SK-N-SH (cell line): ENCODE results near the gene MLLT3. TPM values are rescaled to one million over a fixed set of nuclear protein-coding genes. Genes with fewer than 3 reads are reported as not detected.

Source experiments
- CTCF ChIA-PET: fragments of 300-600, 350-600 bp; formaldehyde crosslinking; extraction: SDS; loops from one replicate; lab custom pipeline; 2021; lab: Yijun Ruan, JAX
- POLR2A ChIA-PET: fragments of 350-600 bp; sonication (Branson Sonifier 250); formaldehyde crosslinking; extraction: SDS; loops from one replicate; lab custom pipeline; 2020; ENCODE audit warnings: antibody characterized with exemption, inconsistent platforms; lab: Yijun Ruan, JAX
- DNase-seq: peaks from one replicate; pipeline ENCODE4 v3.0.0; 2012
- H2AFZ ChIP-seq: fragments of 200-600 bp; sonication (generic); 2 replicates; pipeline ENCODE4 v1.8.1; 2016; ENCODE audit warnings: antibody characterized with exemption, mild to moderate bottlenecking, low read depth
- H3F3A ChIP-seq: fragments of 200-600 bp; sonication (generic); replicated peaks from 2 replicates; pipeline ENCODE3; 2016; ENCODE audit warnings: antibody characterized with exemption, mild to moderate bottlenecking; ENCODE audit not compliant: insufficient read depth
- H3K27ac ChIP-seq, 2 experiments: fragments of 200-500 bp in 1 of 2; fragments of 200-600 bp in 1 of 2; sonication (Bioruptor generic) in 1 of 2; sonication (generic), shearing (Covaris generic) in 1 of 2; 2 replicates each; pipeline versions ENCODE4 v1.5.1 to v1.6.1; 2014 to 2016; ENCODE audit warnings: low read depth in 2 of 2, inconsistent platforms in 1 of 2, low read length in 1 of 2, mild to moderate bottlenecking in 1 of 2, mixed read lengths in 1 of 2
- H3K27me3 ChIP-seq: fragments of 200-600 bp; sonication (generic), shearing (Covaris generic); 2 replicates; pipeline ENCODE4 v1.6.1; 2016; ENCODE audit warnings: mixed run types; ENCODE audit not compliant: insufficient read depth
- H3K36me3 ChIP-seq, 2 experiments: fragments of 200-500 bp in 1 of 2; fragments of 200-600 bp in 1 of 2; sonication (Bioruptor generic) in 1 of 2; sonication (generic) in 1 of 2; replicated peaks in 1 of 2; 2 replicates each; pipeline versions ENCODE3 to v1.5.1; 2014 to 2016; ENCODE audit warnings: low read length in 1 of 2, mild to moderate bottlenecking in 1 of 2; ENCODE audit not compliant: insufficient read depth in 2 of 2, control insufficient read depth in 1 of 2
- H3K4me1 ChIP-seq, 2 experiments: fragments of 200-500 bp in 1 of 2; fragments of 200-600 bp in 1 of 2; sonication (Bioruptor generic) in 1 of 2; sonication (generic), shearing (Covaris generic) in 1 of 2; 2 replicates each; pipeline versions ENCODE4 v1.5.1 to v1.6.1; 2014 to 2016; ENCODE audit warnings: low read depth in 1 of 2, low read length in 1 of 2, mixed run types in 1 of 2; ENCODE audit not compliant: insufficient read depth in 2 of 2, control insufficient read depth in 1 of 2
- H3K4me2 ChIP-seq: fragments of 200-600 bp; sonication (generic), shearing (Covaris generic); 2 replicates; pipeline ENCODE4 v1.6.1; 2017; ENCODE audit warnings: mixed run types
- H3K4me3 ChIP-seq, 2 experiments: fragments of 200-500 bp in 1 of 2; fragments of 200-600 bp in 1 of 2; sonication (Bioruptor generic) in 1 of 2; sonication (generic), shearing (Covaris generic) in 1 of 2; 2 replicates each; pipeline versions ENCODE4 v1.5.1 to v1.8.1; 2014 to 2016; ENCODE audit warnings: low read depth in 2 of 2, inconsistent platforms in 1 of 2, low read length in 1 of 2, mild to moderate bottlenecking in 1 of 2, mixed read lengths in 1 of 2, moderate library complexity in 1 of 2
- H3K79me2 ChIP-seq: fragments of 200-600 bp; sonication (generic); 2 replicates; pipeline ENCODE4 v1.8.1; 2017; ENCODE audit warnings: mild to moderate bottlenecking; ENCODE audit not compliant: insufficient read depth
- H3K9ac ChIP-seq: fragments of 200-600 bp; sonication (generic); 2 replicates; pipeline ENCODE4 v1.6.1; 2017; ENCODE audit warnings: mixed run types
- H3K9me2 ChIP-seq: fragments of 200-600 bp; sonication (generic); 2 replicates; pipeline ENCODE4 v1.6.1; 2017; ENCODE audit warnings: mixed run types
- H3K9me3 ChIP-seq: fragments of 200-600 bp; sonication (generic); 2 replicates; pipeline ENCODE4 v1.6.1; 2017; ENCODE audit warnings: mixed run types, mild to moderate bottlenecking, moderate library complexity
- H4K20me1 ChIP-seq: fragments of 200-600 bp; sonication (generic); 2 replicates; pipeline ENCODE4 v1.6.1; 2017; ENCODE audit warnings: mild to moderate bottlenecking, mixed run types; ENCODE audit not compliant: insufficient read depth
- EZH2phosphoT487 ChIP-seq: fragments of 200-600 bp; sonication (generic); IDR thresholded peaks from 2 replicates; pipeline ENCODE4 v1.6.1; 2017; ENCODE audit warnings: low read depth, mixed run types, mild to moderate bottlenecking, antibody characterized with exemption, moderate library complexity, borderline replicate concordance
- FOSL2 ChIP-seq: IDR thresholded peaks from 2 replicates; pipeline ENCODE4 v1.4.0; 2012; ENCODE audit warnings: low read depth, mild to moderate bottlenecking, moderate library complexity, borderline replicate concordance
- FOXJ3 ChIP-seq: sonication (generic); formaldehyde crosslinking; IDR thresholded peaks from 2 replicates; pipeline ENCODE4 v1.5.1; 2020; ENCODE audit warnings: mild to moderate bottlenecking, missing genetic modification reagents
- IRF3 ChIP-seq: fragments of 150-350 bp; IDR thresholded peaks from 2 replicates; pipeline ENCODE4 v1.6.1; 2016; ENCODE audit warnings: mild to moderate bottlenecking, low read depth, low read length
- MAX ChIP-seq: IDR thresholded peaks from 2 replicates; pipeline ENCODE4 v1.4.0; 2012; ENCODE audit warnings: low read depth
- MXI1 ChIP-seq: IDR thresholded peaks from 2 replicates; pipeline ENCODE4 v1.6.1; 2012; ENCODE audit warnings: mild to moderate bottlenecking, low read depth, low read length, improper control_type of control experiment
- NFIC ChIP-seq: IDR thresholded peaks from 2 replicates; pipeline ENCODE4 v1.4.0; 2012; ENCODE audit warnings: borderline replicate concordance
- PBX3 ChIP-seq: IDR thresholded peaks from 2 replicates; pipeline ENCODE4; 2012
- POLR2AphosphoS5 ChIP-seq: IDR thresholded peaks from 2 replicates; pipeline ENCODE4 v1.6.1; 2012; ENCODE audit warnings: low read depth, low read length
- SMC3 ChIP-seq: IDR thresholded peaks from 2 replicates; pipeline ENCODE4 v1.6.1; 2012; ENCODE audit warnings: low read depth, low read length, improper control_type of control experiment
- TAF1 ChIP-seq: IDR thresholded peaks from 2 replicates; pipeline ENCODE4 v1.6.1; 2012; ENCODE audit warnings: low read depth, mild to moderate bottlenecking, low read length, moderate library complexity, borderline replicate concordance
- TEAD4 ChIP-seq: IDR thresholded peaks from 2 replicates; pipeline ENCODE4 v1.4.0; 2012; ENCODE audit warnings: mild to moderate bottlenecking, borderline replicate concordance; ENCODE audit not compliant: insufficient read depth
- USF2 ChIP-seq: fragments of 150-350 bp; IDR thresholded peaks from 2 replicates; pipeline ENCODE4 v1.6.1; 2017; ENCODE audit warnings: antibody characterized with exemption, low read length, low read depth, borderline replicate concordance
- ZBTB33 ChIP-seq: IDR thresholded peaks from 2 replicates; pipeline ENCODE4 v1.4.0; 2012; ENCODE audit warnings: low read depth, borderline replicate concordance
- WGBS: methylation state at CpG from one replicate; pipeline ENCODE4 v1.1.6; 2017; ENCODE audit warnings: low lambda C conversion rate; 5-methylcytosine and 5-hydroxymethylcytosine counted together
- polyA plus RNA-seq, 3 experiments: library from polyadenylated mRNA; depleted of rRNA; stranded (reverse); fragments of >200 nt; gene quantifications; 2 replicates each; pipeline ENCODE4 v1.2.3, GENCODE V29; 2012

Gene MLLT3
- polyA plus RNA-seq, 1 of the 3 experiments (the other 2 are of a cell fraction), result 3.9 TPM

GRCh38 chr9:20564650-20565049 lies 57.6 kb downstream of the MLLT3 start:
- H3K4me2 ChIP-seq, result no peak overlapping the region
- WGBS, result 80% methylated on average over 3 of the region's 3 CpGs

GRCh38 chr9:20563917-20564316 lies 58.4 kb downstream of the MLLT3 start:
- H3K4me3 ChIP-seq, result no peak overlapping the region
- H3K4me2 ChIP-seq, result no peak overlapping the region
- no peak overlapping the region for H3K27ac ChIP-seq
- H3K9ac ChIP-seq, result no peak overlapping the region
- WGBS, result 13% methylated on average over 1 of the region's 1 CpG
- H2AFZ ChIP-seq, result no peak overlapping the region
- H3K27me3 ChIP-seq, result no peaks in the 10 kb centered on the region
- ChIA-PET POLR2A (no interaction called here), CTCF (no interaction called here)
- no peaks in the 10 kb centered on the region for H3K36me3 ChIP-seq
- no peaks in the 10 kb centered on the region for H3K9me3 ChIP-seq
- no peaks in the 10 kb centered on the region; a peak in 3 of 4 replicates for H3K4me1 ChIP-seq
- H4K20me1 ChIP-seq, result no peaks in the 10 kb centered on the region
- H3F3A ChIP-seq, result no peaks in the 10 kb centered on the region
- H3K79me2 ChIP-seq, result no peaks in the 10 kb centered on the region
- no peaks in the 10 kb centered on the region for H3K9me2 ChIP-seq
- TF ChIP-seq PBX3 (peak; percentile 68), FOXJ3 (CRISPR knock-in tag) (no peak), MXI1 (no peak), IRF3 (no peak), EZH2phosphoT487 (no peak)
- no peak for DNase-seq

More at GRCh38 chr9:20564650-20565049, 57.6 kb downstream of the MLLT3 start:
- Histone ChIP-seq H3K36me3 (no peaks in the 10 kb centered on the region), H3F3A (no peaks in the 10 kb centered on the region), H3K9ac (no peak overlapping the region), H3K9me3 (no peaks in the 10 kb centered on the region), H3K27me3 (no peaks in the 10 kb centered on the region), H2AFZ (no peak overlapping the region), H3K4me1 (no peaks in the 10 kb centered on the region; a peak in 2 of 4 replicates), H4K20me1 (no peaks in the 10 kb centered on the region), H3K27ac (no peak overlapping the region), H3K4me3 (no peak overlapping the region), H3K79me2 (no peaks in the 10 kb centered on the region), H3K9me2 (no peaks in the 10 kb centered on the region)
- no peak for TF ChIP-seq MAX
- TF ChIP-seq NFIC, result no peak
- TF ChIP-seq TAF1, result no peak
- TF ChIP-seq SMC3, result no peak
- CTCF ChIA-PET, result no interaction called here
- no peak for DNase-seq
- POLR2A ChIA-PET, result no interaction called here

GRCh38 chr9:20562051-20562450 lies 60.2 kb downstream of the MLLT3 start:
- ChIA-PET CTCF (no interaction called here), POLR2A (no interaction called here)
- peaks cover 0 to 10% of the 10 kb centered on the region in 2 experiments; a peak in 3 of 4 replicates for H3K4me1 ChIP-seq
- H4K20me1 ChIP-seq, result no peaks in the 10 kb centered on the region
- no peaks in the 10 kb centered on the region for H3K36me3 ChIP-seq
- no peak overlapping the region for H3K4me3 ChIP-seq
- no peak overlapping the region for H2AFZ ChIP-seq
- H3K9me2 ChIP-seq, result no peaks in the 10 kb centered on the region
- WGBS, result 98% methylated on average over 2 of the region's 2 CpGs
- H3K9ac ChIP-seq, result no peak overlapping the region
- H3K79me2 ChIP-seq, result no peaks in the 10 kb centered on the region
- no peaks in the 10 kb centered on the region for H3K9me3 ChIP-seq
- DNase-seq, result no peak
- no peaks in the 10 kb centered on the region for H3K27me3 ChIP-seq
- H3K27ac ChIP-seq, result no peak overlapping the region
- H3K4me2 ChIP-seq, result no peak overlapping the region
- H3F3A ChIP-seq, result no peaks in the 10 kb centered on the region
- TF ChIP-seq USF2 (no peak), ZBTB33 (no peak), FOXJ3 (CRISPR knock-in tag) (no peak), PBX3 (no peak), TEAD4 (no peak), MXI1 (no peak), POLR2AphosphoS5 (no peak), FOSL2 (no peak)
